Astrocyte (in vitro differentiated cells and primary cell): ENCODE data around the gene CLMP.

Source experiments
- EZH2 ChIP-seq: IDR thresholded peaks from 2 replicates; pipeline ENCODE4 v1.6.1; 2012; ENCODE audit warnings: mild to moderate bottlenecking, low read length, inconsistent platforms; ENCODE audit not compliant: insufficient read depth
- TF ChIP-seq, protein P1 (sequence below): IDR thresholded peaks from 2 replicates; pipeline ENCODE4 v1.5.1; 2011; ENCODE audit warnings: low read depth, mild to moderate bottlenecking, inconsistent platforms, low read length, moderate library complexity; ENCODE audit not compliant: insufficient read depth

DNA sequence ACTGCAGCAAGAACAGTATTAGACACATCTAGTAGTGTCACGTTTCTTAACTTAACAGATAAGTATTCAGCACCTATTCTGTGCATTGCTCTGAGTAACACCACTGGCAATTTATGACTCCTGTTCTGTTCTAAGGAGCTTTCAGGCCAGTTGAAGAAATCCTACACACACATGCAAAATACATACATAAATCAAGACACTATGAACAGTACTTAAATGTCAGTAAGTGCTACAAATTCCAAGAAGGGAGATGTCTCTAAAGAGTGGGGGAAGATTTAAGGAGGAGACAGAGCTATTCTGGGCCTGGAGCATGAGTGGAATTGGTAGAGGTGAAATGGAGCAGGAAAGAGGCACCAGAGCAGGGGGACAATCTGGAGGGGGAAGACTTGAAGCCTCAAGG lies 46.2 kb upstream of the CLMP start:
- TF ChIP-seq, protein P1, sequence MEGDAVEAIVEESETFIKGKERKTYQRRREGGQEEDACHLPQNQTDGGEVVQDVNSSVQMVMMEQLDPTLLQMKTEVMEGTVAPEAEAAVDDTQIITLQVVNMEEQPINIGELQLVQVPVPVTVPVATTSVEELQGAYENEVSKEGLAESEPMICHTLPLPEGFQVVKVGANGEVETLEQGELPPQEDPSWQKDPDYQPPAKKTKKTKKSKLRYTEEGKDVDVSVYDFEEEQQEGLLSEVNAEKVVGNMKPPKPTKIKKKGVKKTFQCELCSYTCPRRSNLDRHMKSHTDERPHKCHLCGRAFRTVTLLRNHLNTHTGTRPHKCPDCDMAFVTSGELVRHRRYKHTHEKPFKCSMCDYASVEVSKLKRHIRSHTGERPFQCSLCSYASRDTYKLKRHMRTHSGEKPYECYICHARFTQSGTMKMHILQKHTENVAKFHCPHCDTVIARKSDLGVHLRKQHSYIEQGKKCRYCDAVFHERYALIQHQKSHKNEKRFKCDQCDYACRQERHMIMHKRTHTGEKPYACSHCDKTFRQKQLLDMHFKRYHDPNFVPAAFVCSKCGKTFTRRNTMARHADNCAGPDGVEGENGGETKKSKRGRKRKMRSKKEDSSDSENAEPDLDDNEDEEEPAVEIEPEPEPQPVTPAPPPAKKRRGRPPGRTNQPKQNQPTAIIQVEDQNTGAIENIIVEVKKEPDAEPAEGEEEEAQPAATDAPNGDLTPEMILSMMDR, result no peak
- TF ChIP-seq EZH2, result no peak
